ENCODE results near the gene PRR32. TPM values are rescaled to one million over a fixed set of nuclear protein-coding genes. Genes with fewer than 3 reads are reported as not detected.

PRR32 gene, protein sequence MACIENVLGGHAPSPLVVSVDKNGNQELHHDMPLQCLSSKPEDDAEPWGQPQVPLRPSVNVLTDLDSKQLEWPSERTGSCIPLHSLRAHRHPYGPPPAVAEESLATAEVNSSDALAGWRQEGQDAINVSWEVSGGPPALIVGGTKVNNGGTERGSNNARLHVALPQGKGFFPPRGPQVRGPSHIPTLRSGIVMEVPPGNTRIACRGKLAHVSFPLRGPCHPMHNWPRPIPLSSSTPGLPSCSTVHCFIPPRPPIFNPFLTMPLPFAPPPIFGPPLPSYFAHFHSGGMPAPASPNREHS
- not detected in 2 replicates for total RNA-seq

DNA sequence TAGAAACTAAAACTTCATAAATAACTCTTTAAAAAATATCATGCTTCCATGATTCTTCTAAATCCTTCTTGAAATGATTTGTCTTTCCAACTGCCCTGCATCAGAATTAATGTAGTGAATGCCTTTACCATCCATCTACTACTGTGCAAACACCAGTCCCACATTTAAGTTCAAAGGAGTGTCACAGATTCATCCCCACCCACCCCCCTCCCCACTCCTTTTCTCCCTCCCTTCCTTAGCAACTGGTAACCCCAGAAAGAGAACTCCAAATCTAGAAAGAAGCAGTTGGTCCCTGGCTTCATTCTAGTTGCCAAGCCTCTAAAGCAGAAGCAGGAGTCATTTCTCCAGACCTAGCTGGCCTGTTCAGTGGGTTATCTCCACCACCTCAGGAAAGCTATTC, at the start of gene PRR32:
TSS of gene PRR32 (plus strand) at position 301 of the 400 bp plus-strand sequence. CDS start 115 bp downstream, outside the sequence.

